Activated T-helper 1 cell treated with anti-CD3 and anti-CD28 coated beads, Interleukin-2, amount 50 U/mL, for 16 hours (primary cell): ENCODE measurements around the gene ZNF813.
A peak's percentile ranks its signal among the peaks of the same experiment; 100 is the strongest.
"Not testable (repeated sequence)": the region's sequence is repeated elsewhere in the genome, so short reads cannot be mapped to it uniquely, and the experiment has no call there.

ENCODE experiments used
- DNase-seq, 2 donors: peaks; one replicate each; pipeline ENCODE4 v3.0.0-alpha.2; 2020; ENCODE audit warnings: low read depth in 1 of 2, low spot score in 1 of 2

ZNF813 gene

DNA sequence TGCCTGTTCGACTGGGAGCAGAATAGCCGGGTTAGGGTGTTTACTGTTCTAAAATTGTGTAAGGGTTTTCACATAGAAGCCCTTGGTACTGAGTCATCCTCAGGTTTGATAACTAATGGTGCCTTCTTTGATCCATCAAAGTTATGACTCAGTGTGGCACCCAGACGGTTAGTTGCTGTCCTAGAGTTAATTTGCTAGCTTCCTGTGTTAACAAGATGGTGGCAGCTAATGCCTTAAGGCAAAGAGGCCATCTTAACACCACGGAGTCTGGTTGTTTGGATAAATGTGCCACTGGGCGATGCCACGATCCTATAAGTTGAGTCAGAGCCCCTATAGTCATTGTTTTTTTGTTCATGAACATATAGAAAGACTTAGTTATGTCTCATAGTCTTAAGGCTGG, 7.9 kb downstream of the ZNF813 start:
- not testable (repeated sequence) for DNase-seq

DNA sequence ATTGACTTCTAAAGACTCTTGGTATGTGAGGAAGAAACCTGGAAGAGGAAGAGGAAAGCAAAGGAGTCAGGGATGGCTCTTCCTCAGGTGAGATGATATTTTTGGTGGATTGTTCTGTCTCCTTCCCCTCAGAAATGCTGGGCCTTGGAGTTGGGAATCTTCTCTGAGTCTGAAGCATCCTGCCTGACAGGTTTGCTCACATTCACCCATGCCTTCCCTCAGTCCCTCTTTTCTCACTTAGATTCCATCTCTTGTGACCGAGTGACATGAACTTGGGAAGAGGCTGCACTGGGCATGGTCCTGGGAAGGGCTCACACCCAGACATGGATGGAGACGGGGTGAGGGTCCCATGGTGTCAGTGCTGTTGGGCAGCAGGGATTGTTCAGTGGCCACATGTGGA, 16.2 kb downstream of the ZNF813 start:
- DNase-seq = not testable (repeated sequence)

DNA sequence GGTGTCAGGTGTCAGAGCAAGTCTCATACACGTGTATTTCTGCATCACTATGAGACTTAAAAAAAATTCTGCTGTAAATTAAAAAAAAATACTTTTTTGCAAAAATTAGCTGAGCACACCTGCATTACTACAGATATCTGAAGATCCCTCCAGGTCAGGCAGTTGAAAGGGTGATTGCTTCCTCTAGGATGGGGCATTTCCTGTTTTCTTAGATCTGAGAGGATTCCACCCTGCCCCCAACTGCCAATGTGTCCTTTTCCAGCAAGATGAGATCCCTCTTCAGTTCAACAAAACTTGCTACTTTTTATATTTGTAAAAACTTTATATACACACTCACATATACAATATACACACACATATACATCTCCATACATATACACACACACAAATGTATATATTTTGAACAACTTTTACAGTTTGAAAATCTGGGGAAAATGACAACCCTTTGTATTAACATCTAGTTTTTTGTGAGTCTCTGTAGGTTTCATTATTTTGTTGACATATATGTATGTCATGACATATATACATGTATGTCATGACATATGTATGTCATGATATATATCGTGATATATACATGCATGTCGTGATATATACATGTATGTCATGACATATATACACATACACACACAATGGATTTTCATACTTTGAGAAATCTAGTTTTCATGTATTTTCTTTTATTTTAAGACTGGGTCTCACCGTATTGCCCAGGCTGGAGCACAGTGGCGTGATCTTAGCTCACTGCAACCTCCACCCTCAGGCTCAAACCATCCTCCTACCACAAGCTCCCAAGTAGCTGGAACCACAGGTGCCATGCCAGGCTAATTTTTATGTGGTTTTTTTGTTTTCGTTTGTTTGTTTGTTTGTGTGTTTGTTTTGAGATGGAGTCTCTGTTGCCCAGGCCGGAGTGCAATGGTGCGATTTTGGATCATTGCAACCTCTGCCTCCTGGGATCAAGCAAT, 17.8 kb downstream of the ZNF813 start:
- no peak for DNase-seq

DNA sequence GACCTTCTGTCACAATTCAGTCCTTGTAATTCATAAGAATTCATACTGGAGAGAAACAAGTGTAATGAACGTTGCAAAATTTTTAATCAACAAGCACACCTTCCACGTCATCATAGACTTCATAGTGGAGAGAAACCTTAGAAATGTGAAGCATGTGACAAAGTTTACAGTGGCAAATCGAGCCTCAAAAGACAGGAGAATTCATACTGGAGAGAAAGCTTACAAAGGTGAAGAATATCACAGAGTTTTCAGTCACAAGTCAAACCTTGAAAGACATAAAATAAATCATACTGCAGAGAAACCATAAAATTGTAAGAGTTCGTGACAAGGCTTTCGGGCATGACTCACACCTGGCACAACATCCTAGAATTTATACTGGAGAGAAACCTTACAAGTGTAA, 24.6 kb downstream of the ZNF813 start:
- no peak for DNase-seq

DNA sequence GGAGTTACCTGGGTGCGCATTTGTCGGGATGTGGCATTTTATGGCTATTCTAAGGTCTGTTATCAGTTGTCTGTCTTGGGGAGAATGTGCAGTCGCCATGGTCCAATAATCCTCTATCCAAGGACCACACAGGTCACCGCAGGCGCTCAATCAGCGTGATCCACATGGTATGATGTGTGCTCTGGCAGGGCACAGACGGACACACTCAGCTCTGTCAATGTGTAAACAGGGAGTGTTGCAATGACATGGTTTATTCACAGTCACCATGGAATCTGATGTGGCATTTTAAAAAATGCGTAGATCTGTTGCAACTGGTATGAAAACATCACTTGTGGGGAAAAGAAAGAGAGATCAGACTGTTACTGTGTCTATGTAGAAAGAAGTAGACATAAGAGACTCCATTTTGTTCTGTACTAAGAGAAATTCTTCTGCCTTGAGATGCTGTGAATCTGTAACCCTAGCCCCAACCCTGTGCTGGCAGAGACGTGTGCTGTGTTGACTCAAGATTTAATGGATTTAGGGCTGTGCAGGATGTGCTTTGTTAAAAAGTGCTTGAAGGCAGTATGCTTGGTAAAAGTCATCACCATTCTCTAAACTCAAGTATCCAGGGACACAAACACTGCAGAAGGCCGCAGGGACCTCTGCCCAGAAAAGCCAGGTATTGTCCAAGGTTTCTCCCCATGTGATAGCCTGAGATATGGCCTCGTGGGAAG, 29.9 kb downstream of the ZNF813 start:
- DNase-seq = not testable (repeated sequence)

DNA sequence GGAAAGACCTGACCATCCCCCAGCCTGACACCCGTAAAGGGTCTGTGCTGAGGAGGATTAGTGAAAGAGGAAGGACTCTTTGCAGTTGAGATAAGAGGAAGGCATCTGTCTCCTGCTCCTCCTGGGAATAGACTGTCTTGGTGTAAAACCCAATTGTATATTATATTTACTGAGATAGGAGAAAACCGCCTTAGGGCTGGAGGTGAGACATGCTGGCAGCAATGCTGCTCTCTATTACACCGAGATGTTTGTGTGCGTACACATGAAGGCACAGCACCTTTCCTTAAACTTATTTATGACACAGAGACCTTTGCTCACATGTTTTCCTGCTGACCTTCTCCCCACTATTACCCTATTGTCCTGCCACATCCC, 30.5 kb downstream of the ZNF813 start:
- not testable (repeated sequence) for DNase-seq

DNA sequence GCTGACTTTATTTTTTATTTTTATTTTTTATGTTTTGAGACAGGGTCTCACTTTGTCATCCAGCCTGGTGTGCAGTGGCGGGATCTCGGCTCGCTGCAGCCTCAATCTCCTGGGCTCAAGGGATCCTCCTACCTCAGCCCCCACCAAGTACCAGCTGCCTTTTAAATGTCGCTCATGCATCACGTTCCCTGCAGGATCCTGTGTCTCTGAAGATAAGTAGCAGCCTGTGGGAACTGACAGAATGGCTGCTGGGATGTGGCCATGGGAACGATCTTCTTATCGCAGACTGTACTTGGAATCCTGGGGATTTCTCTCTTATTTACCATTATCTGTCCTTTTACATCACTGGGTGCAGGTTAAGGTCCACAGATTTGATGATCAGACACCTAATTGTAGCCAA, 35.6 kb downstream of the ZNF813 start:
- not testable (repeated sequence) for DNase-seq

DNA sequence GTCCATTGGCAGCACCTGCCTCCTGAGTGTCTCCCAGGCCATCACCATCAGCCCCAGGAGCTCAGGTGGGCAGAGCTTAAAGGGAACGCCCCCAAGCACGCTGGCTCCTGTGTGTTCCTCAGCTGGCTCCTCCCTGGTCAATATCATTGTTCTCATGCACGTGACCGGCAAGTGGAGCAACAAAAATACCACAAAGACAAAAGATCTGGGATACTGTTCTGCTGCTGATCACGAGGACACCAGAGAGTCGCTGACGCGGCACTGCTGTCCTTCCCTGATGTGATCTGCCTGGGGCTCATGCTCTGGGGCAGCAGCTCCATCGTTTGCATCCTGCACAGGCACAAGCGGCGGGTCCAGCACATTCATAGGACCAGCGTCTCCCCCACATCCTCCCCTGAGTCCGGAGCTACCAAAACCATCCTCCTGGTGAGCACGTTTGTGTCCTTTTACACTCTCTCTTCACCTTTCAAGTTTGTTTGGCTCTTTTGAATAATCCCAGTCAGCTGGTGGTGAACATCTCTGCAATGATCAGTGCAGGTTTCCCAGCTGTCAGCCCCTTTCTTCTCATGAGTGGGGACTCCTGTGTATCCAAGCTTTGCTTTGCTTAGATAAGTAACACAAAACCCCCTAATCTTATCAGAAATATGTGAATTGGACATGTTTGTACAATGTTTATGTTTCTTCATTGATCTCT, 36.3 kb downstream of the ZNF813 start:
- not testable (repeated sequence) for DNase-seq

DNA sequence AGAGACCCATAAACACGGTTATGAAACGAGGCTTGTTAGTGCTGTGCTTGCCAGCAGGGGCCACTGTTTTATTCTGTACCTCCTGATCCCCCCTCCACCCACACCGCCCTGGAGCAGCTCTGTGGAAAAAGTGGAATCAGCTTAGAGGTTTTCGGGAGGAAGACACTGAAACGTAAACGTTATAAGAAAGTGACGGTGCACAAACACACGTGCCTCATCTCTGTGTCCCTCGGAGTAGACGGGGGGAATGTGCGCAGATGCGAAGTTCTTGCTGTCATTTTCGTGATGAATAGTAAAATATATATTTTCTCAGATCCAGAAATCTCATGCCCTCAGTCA, 36.8 kb downstream of the ZNF813 start:
- not testable (repeated sequence) for DNase-seq

DNA sequence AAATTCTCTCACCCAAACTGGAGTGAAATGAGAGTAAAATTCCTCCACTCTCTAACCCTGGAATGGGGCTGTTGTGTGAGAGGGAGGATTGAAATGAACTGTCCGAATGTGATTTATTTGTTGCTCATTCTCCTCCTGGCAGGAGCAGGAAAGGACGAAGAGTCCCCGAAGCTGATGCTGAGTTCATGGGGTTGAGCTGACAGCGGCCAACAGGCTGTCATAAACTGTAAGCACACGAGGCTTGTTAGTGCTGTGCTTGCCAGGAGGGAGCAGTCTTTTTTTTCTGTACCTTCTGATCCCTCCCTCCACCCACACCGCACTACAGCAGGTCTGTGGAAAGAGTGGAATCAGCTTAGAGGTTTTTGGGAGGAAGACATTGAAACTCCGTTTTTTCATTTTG, 37.4 kb downstream of the ZNF813 start:
- no peak for DNase-seq

DNA sequence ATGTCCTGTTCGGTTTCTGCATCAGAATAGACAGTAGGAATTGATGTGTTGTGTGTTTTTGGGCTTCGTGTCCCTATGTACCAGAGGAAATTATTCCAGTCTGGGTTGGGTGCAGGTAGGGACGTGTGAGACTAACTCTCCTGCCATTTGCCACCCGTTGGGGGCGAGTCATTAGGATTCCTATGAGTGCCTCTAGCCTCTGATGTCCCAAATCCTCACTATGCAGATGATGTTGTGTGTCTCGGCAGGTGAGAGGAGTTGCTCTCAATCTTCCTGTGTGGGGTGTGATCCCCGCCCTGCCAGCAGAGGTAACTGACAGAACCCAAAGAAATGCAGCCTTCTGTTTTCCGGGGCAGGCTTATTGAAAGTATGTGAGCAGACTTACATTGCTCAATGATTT, 39.2 kb downstream of the ZNF813 start:
- DNase-seq = no peak

DNA sequence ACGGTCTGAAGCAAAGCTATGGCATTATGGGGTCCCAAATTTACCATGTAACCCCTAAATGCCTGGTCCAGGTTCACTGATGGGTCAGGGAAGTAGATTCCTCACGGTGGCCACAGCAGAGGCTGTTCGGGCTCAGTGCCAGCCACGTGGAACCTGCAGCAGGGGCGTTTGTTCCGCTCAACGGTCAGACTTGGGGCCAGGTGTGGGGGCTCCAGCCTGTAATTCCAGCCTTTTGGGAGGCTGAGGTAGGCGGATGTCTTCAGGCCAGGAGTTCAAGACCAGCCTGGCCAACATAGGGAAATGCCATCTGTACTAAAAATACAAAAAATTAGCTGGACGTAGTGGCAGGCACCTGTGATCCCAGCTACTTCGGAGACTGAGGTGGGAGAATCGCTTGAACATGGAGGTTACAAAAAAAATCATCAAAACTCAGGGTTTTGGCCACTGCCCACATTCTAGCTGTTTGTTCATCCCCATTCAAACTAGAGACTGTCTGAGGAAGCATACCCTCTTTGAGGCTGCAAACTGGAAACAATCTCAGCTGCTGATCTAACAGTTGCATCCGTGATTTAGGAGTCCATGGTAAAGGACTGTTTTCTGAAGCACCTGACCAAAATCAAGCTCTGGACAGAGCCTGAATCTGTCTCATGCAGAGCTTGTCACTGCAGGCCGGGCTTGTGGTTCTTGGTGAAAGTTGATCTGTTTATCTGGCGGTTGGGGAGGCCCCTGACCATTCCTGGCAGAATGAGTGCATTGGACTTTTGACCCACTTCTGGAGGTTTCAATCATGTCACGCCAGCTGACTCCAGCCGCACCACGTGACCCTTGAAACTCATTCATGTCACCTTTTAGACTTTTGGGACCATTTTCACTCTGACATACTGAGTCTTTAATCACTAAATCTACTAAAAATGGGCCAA, 40.2 kb downstream of the ZNF813 start:
- DNase-seq = no peak

DNA sequence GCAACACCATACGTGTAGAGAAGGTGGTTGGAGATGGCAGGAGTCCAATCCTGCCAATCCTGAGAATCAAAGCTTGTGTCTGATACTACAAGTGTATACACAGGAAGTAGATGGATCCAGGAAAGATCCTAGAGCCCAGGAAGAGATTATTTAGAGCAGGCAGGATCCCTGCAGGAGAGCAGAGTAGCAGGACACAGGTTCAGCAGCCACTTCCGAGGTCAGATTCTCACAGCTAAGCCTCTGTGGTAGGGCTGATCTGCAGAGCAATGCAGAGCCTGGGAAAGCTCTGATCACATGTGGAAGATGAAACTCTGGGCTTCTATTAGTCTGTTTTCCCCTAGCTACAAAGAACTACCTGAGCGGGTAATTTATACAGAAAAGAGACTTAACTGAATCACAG, 41.9 kb downstream of the ZNF813 start:
- DNase-seq = no peak

DNA sequence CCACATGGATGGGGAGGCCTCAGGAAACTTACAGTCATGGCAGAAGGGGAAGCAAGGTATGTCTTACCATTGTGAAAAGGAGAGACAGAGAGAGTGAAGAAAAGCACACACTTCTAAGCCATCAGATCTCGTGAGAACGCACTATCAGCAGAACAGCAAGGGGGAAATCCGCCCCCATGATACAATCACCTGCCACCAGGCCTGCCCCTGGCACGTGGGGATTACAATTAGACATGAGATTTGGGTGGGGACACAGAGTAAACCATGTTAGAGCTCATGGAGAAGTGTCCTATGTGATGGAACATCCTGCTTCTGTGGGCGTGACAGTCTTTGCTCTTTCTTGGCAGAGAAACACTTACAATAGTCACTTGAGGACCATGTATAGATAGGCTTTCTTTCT, 42.3 kb downstream of the ZNF813 start:
- no peak for DNase-seq

DNA sequence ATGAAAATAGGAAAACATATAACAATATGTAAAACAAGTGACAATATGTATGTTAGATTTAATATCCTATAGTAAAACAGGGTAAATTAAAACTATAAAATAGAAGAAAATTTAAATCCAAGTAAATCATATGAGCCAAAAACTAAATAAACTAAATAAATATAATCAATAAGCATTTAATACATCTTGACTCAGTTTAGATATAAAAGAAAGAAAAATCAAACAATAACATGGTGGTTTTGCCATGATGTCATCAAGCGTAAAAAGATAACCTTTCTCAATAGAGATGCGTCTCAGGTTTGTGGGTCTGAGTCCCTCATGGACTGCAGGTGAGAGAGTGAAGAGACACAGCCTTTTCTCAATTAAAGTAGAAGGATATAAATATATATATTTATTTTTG, 43.8 kb downstream of the ZNF813 start:
- DNase-seq = no peak

DNA sequence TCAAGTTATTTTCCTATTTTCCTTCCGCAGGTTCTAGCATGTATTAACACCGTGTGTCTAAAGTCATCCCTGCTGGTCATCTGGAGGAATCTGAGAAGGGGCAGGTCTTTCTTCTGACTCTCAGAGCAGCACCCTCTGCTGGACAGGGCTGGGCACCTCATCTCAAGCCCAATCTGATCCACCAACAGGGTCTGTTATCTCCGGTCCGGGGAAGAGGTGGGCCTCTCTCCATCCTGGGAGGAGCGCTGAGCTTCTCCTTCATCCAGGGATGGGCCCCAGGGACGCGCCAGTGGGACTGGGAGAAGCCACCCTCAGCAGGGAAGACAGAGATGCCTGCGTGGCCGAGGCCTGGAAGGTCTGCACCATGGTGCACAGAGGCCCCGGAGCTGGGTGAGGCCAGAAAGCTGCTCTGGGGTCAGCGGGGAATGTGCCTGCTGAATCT, 44.4 kb downstream of the ZNF813 start:
- peak in 1 of 2 donors; percentile 22 for DNase-seq

DNA sequence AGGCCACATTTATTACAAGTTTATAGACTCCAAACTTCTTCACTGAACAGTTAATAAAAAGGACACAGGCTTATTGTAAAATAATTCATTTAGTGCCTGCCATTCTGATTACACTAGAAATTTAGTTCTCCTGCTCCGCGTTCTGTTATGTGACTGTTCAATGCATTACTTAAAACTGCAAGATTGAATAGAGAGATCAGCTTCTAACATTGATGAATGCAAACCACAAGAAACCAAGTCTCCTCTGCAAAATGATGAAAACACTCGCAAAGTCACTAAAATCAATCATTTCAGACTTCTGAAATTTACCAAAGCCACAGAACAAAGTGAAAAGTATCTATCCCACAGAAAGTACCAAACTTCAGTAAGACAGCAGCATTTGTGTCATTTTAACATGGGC, 47.5 kb downstream of the ZNF813 start:
- not testable (repeated sequence) for DNase-seq

DNA sequence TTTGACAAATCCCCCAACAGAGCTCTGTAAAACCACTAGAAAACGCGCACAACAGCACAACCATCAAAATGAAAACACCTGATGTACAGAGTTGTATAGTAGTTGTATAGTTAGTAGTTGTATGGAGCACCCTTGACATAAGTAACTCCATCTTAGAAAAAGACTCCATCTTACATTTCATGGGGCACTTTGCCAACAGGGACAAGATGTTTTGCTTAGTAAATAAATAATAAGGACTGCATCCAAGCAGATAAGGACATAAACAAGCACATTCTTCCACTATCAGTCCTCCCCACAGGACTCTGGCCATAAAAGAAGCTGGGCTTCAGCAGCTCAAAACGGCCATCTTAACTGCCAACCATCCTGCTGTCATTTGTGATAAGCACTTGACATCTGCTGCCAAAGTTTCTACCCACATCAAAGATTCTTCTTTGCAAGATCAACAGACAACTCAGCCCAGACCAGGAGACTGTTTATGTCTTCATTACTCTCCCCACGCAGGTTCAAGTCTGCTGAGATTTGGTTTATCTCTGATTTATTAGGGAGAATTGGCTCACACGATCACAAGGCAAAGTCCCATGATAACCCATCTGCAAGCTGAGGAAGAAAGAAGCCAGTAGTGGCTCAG, 49.7 kb downstream of the ZNF813 start:
- no peak for DNase-seq

DNA sequence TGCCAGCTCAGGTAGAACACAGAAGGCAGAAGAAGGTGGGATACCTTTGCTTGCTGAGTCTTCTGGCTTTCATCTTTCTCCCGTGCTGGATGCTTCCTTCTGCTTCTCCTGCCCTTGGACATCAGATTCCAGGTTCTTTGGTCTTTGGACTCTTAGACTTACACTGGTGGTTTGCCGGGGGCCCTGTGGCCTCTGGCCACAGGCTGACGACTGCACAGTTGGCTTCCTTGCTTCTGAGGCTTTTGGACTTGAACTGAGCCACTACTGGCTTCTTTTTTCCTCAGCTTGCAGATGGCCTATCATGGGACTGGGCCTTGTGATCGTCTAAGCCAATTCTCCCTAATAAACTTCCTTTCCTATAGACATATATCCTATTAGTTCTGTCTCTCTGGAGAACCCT, 50.6 kb downstream of the ZNF813 start:
- DNase-seq = no peak

DNA sequence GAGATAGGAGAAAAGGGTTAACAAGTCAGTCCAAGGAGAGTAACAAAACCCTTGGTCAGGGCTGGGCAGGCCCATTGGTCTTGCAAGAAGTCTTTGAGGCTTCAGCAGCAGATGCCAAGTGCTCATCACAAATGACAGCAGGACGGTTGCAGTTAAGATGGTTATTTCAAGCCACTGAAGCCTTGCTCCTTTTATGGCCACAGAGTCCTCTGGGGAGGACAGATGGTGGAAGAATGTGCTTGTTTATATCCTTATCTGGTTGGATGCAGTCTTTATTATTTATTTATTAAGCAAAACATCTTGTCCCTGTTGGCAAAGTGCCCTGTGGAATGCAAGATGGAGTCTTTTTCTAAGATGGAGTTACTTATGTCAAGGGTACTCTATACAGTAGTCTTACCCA, 51.2 kb downstream of the ZNF813 start:
- DNase-seq = no peak
